ENCODE results near the gene KCTD10. TPM values are rescaled to one million over a fixed set of nuclear protein-coding genes. Genes with fewer than 3 reads are reported as not detected.

Gene KCTD10
- total and polyA plus RNA-seq, 2 experiments from 2014 or later: 64.5 to 102 TPM

DNA sequence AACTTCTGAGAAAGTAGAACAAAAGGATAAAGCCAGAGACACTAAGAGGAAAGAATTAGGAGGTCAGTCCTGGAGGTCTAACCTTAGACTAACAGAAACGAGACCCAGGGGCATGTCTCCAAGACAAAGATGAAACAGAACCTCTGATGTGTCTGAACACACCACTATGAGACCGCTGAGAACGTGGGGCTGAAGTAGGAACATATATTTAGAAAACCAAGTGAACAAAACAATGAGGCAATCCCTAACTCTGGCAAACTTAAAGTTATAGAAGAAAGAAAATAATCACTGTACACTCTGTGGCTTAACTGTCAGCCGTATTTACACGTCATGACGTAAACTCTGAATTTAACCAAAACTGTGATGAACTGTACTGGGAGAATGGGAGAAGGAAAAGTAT, 17.9 kb downstream of the KCTD10 start:
- peak in 1 of 2 donors; percentile 29 for DNase-seq (ENCODE audit: low read depth in 1 of 2, low spot score in 1 of 2)
- no peaks in the 10 kb centered on the region for H3K27me3 ChIP-seq
- TF ChIP-seq CTCF (IDR thresholded peaks at IDR 0.05; ENCODE audit: low read depth, low read length): no peak
- peaks cover 40% of the 10 kb centered on the region for H3K36me3 ChIP-seq
- peak overlapping the region; percentile 100 for H3K27ac ChIP-seq
- no peaks in the 10 kb centered on the region for H3K9me3 ChIP-seq (ENCODE audit: low read depth)
- no peak overlapping the region for H3K4me3 ChIP-seq
- peaks cover 62% of the 10 kb centered on the region for H3K4me1 ChIP-seq (ENCODE audit: low read depth)

DNA sequence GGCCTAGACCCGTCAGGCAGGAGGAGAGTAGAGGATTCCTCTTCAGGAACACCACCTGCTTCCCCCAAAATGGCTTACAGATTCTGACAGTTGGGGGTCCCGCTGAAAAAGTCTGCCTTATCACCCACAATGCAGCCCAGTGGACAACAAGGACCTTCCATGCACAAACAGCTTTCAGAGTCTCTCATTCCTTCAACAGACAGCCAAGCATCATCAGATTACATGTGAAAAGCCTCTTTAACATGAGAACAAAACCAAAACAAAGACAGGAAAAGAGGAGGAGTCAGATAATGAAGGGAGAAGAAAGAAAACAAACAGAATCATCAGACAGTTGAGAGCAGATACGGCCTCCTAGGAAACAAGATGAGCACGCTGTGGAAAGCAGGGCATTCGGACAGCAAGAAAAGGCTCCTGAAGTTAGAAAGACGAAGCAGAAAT, 18.3 kb downstream of the KCTD10 start:
- TF ChIP-seq CTCF (IDR thresholded peaks at IDR 0.05; ENCODE audit: low read depth, low read length): no peak
- peak in 1 of 2 donors; percentile 56 for DNase-seq (ENCODE audit: low read depth in 1 of 2, low spot score in 1 of 2)
- Histone ChIP-seq H3K27ac (peak overlapping the region; percentile 100), H3K4me1 (ENCODE audit: low read depth) (peaks cover 57% of the 10 kb centered on the region), H3K4me3 (no peak overlapping the region), H3K9me3 (ENCODE audit: low read depth) (no peaks in the 10 kb centered on the region), H3K36me3 (peaks cover 44% of the 10 kb centered on the region), H3K27me3 (no peaks in the 10 kb centered on the region)

DNA sequence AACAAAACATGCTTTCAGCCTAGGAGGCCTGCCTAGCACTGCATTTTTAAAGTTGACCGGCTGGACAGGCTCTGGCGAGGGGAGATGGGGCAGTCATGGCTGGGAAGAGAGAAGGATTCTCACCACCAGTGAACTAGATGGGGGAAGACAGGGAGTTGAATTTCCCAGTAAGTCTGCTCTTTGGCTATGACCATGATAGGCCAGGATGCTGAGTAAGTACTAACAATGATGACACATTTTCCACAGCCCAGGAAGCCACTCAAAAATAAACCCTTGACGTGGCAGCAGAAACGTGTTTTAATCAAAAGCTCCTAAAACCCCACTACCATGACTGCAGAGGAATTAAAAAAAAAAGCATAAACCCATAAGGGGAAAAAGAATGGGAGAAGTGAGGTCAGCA, 19.0 kb downstream of the KCTD10 start:
- no peak for TF ChIP-seq CTCF (IDR thresholded peaks at IDR 0.05; ENCODE audit: low read depth, low read length)
- peaks cover 52% of the 10 kb centered on the region for H3K4me1 ChIP-seq (ENCODE audit: low read depth)
- DNase-seq (ENCODE audit: low read depth in 1 of 2, low spot score in 1 of 2): peak in 1 of 2 donors; percentile 68

DNA sequence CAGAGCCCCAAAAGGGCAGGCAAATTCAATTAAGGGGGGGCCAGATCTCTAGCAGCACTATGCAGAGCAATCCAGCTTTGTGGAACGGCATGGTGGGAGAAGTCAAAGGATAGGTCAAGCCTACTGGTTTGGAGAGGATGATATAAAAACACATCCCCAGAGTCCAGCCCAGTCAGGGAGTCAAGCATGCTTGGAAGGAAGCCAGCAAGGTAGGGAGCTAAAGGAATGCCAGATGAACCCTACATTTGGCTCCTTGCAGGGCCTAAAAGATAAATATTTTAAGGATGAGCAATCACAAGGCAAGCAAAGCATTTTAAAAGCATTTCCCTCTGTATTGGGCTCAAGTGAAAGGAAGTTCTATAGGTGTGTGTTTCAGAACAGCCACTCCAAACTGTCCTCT, 21.4 kb downstream of the KCTD10 start:
- no peak for DNase-seq (ENCODE audit: low read depth in 1 of 2, low spot score in 1 of 2)
- Histone ChIP-seq H3K4me1 (ENCODE audit: low read depth) (peaks cover 44% of the 10 kb centered on the region), H3K36me3 (peaks cover 58% of the 10 kb centered on the region), H3K4me3 (no peak overlapping the region), H3K27ac (peak overlapping the region; percentile 79), H3K27me3 (no peaks in the 10 kb centered on the region), H3K9me3 (ENCODE audit: low read depth) (no peaks in the 10 kb centered on the region)
- no peak for TF ChIP-seq CTCF (IDR thresholded peaks at IDR 0.05; ENCODE audit: low read depth, low read length)

More for the DNA sequence above, 19.0 kb downstream of the KCTD10 start:
- peaks cover 50% of the 10 kb centered on the region for H3K36me3 ChIP-seq
- H3K27ac ChIP-seq: peak overlapping the region; percentile 100
- H3K27me3 ChIP-seq: no peaks in the 10 kb centered on the region
- H3K4me3 ChIP-seq: no peak overlapping the region
- H3K9me3 ChIP-seq (ENCODE audit: low read depth): no peaks in the 10 kb centered on the region

DNA sequence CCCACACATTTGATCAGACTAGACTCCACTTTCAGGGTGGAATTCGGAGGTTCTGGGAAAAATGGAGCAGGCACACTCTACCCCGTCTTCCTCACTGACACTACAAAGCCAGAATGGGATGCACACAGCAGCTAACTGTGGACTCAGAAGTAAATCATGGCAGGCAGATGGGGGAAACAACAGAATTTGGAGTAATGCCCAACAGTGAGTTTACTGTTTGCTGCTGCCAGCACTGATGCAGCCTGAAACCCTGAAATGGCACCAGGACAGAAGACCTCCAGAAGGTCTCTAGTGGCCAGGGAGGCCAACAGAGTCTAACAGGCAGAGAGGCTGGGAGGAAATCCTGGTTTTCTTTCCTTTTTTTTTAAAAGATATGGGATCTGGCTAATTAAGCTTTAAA, 24.6 kb downstream of the KCTD10 start:
- H3K4me1 ChIP-seq (ENCODE audit: low read depth): peaks cover 22% of the 10 kb centered on the region
- no peak for DNase-seq (ENCODE audit: low read depth in 1 of 2, low spot score in 1 of 2)
- no peak for TF ChIP-seq CTCF (IDR thresholded peaks at IDR 0.05; ENCODE audit: low read depth, low read length)
- no peaks in the 10 kb centered on the region for H3K9me3 ChIP-seq (ENCODE audit: low read depth)
- H3K36me3 ChIP-seq: peaks cover 56% of the 10 kb centered on the region
- peak overlapping the region; percentile 91 for H3K27ac ChIP-seq
- no peak overlapping the region for H3K4me3 ChIP-seq
- H3K27me3 ChIP-seq: no peaks in the 10 kb centered on the region

DNA sequence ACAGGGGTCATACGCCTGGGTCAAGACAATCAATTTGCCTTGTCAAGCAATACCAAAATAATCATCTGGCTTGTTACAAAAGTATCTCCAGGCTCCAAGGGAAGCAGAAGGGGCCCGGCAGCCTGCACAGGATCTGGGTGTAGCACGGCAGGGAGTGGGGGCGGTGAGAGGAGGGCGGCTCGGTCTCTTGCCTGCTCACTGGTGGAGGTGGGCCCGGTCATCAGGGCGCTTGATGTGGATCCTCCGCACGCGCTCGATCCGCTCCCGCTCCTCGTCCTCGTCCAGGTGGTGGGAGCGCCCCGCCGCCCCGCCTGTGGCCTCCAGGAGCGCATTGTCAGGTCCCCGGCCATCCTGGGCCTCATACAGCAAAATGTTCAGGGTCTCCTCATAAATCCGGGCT, 25.7 kb downstream of the KCTD10 start:
- H3K4me3 ChIP-seq: no peak overlapping the region
- H3K27me3 ChIP-seq: no peaks in the 10 kb centered on the region
- H3K4me1 ChIP-seq (ENCODE audit: low read depth): peaks cover 24% of the 10 kb centered on the region
- H3K27ac ChIP-seq: peak overlapping the region; percentile 91
- no peaks in the 10 kb centered on the region for H3K9me3 ChIP-seq (ENCODE audit: low read depth)
- DNase-seq (ENCODE audit: low read depth in 1 of 2, low spot score in 1 of 2): peak in 1 of 2 donors; percentile 22
- TF ChIP-seq CTCF (IDR thresholded peaks at IDR 0.05; ENCODE audit: low read depth, low read length): no peak
- peaks cover 48% of the 10 kb centered on the region for H3K36me3 ChIP-seq
